HG03565 (cell line): ENCODE data around the gene ANKS1B.
"Not testable (repeated sequence)": the region's sequence is repeated elsewhere in the genome, so short reads cannot be mapped to it uniquely, and the experiment has no call there.

Experiments used
- ATAC-seq: cut with Tn5 transposase; IDR thresholded peaks from one replicate; pipeline ENCODE4 v1.9.1; 2021; ENCODE audit warnings: mild to moderate bottlenecking, moderate library complexity; ENCODE audit not compliant: unreplicated experiment

Gene ANKS1B

DNA sequence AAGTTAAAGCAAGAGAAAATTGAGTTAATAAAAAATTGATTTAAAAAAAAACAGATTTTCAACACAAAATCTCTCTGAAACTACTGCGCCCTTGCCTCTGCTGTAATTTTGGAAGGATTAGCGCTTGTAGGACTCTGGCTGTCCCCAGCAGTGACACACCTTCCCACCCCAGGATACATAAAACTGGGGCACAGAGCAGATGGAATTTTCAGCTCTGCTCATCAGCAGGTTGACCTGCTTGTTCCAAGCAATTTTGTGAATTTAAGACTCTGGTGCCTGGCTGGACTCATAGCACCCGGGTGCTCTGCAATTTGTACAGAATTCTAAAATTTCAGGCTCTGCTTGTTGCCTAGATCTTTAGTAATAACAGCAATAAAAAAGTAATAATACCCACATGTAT is 595.0 kb downstream of the ANKS1B start:
- ATAC-seq = no peak

DNA sequence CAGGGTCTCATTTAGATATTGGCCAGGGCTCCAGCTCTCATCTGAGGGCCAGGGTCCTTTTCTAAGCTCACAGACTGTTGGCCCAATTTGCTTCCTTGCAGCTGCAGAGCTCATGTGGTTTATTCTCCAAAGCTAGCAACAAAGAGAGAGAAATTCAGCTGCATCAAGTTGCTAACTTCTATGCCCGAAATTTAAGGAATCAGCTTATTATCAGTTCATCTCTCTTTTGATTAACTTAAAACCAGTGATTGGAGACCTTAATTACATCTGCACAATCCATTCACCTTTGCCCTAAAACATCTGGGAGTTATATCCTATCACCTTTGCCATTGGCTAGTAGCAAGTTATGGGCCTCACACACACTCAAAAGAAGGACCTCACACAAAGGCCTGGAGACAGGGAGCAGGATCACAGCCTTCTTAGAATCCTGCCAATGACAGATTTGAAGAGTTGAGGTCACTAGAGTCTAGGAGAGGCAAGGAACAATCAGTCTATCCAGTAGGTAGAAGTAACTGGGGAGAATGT is 596.0 kb downstream of the ANKS1B start:
- no peak for ATAC-seq

DNA sequence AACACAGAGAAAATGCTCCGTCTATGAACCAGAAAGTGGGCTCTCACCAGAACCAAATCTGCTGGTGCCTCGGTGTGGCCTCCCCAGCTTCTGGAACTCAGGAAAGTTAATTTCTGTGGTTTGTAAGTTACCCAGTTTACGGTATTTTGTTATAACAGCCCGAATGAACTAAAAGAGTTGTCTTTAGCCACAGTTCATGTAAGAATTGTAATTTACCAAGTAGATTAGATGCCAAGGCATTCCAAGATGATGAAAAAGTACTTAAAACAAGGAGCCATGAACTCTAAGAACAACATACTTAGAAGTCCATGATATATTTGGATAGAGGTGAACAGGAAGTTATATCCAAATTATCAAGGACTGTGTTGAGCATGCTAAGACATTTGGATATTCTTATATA is 597.1 kb downstream of the ANKS1B start:
- ATAC-seq = no peak

DNA sequence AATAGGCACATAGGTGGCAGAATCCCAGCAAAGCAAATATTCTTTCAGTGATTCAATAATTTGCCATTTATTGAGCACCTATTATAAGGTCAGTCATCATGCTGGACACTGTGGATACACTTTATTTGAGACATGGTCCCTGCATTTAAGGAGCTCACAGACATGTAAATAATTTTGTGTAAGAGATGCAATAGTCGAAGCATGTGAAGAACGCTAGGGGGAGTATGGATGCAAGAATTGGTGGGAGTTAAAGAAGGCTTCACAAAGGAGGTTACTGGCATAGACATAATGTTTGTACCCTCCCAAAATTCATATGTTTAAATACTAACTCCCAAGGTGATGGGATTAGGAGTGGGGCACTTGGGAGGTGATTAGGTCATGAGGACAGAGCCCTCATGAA is 597.8 kb downstream of the ANKS1B start:
- peak; percentile 58 for ATAC-seq

DNA sequence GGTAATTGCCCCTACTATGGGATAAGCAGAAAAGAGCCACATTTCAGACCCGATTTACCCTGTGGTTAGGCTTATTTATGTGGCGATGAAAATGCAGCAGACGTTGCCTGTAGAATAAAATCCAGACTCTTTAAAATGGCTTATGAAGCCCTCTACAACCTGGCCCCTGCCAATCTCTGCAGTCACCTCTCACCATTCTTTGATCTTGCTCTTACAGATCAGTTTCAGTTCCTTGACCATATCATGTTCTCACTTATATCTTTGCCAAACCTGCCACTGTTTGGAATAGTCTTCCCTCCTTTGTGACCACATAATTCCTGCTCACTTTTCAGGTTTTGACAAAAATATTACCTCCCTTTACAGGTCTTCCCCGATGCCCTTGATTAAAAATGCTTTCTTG is 601.5 kb downstream of the ANKS1B start:
- no peak for ATAC-seq

DNA sequence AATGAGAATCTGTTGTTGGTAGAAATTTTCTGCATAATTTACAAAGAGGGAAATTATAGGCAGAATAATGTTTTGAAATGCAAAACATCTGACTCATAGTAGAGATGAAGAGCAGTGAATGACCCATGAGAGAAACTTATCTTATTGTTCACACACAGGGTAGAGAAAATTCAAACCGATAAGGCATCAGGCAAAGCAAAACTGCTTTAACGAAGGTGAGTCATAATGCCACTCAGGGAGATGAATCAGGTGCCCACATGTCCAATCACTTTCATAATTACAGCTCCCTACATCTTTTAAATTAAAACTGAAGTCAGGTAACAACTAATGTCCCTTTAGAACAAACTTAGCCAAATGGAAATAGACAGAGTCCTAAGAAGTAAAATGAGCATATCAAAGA is 602.7 kb downstream of the ANKS1B start:
- peak; percentile 91 for ATAC-seq

DNA sequence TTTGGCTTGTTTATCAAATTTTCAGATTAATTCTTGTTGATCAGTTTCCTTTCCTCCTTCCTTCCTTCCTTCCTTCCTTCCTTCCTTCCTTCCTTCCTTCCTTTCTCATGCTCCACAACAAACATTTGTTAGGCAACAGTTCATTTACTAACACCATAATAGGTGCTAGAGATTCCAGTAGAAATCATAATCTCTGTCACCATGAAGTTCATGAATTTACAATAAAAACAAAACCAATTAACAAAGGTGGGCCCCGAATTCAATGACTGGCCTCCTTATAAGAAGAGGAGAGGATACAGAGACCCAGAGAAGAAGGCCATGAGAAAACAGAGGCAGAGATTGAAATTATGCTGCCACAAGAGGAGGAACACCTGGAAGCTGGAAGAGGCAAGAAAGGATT is 604.0 kb downstream of the ANKS1B start:
- ATAC-seq = no peak

DNA sequence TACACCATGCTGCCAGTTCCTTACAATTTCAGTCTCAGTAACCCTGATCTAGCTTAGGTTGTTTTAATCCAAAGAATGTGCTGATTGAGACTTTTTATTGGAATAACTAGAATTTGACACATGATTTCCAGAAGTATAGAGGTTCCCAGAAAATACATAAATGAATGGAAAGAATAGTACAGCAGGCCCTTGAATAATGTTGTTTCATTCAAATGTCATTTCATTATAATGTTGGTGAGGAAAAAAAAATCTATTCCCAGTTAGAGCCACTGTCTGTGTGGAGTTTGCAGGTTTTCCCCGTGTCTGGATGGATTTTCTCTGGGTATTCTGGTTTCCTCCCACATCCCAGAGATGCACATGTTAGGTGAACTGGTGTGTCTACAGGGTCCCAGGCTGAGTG is 610.7 kb downstream of the ANKS1B start:
- ATAC-seq = no peak

DNA sequence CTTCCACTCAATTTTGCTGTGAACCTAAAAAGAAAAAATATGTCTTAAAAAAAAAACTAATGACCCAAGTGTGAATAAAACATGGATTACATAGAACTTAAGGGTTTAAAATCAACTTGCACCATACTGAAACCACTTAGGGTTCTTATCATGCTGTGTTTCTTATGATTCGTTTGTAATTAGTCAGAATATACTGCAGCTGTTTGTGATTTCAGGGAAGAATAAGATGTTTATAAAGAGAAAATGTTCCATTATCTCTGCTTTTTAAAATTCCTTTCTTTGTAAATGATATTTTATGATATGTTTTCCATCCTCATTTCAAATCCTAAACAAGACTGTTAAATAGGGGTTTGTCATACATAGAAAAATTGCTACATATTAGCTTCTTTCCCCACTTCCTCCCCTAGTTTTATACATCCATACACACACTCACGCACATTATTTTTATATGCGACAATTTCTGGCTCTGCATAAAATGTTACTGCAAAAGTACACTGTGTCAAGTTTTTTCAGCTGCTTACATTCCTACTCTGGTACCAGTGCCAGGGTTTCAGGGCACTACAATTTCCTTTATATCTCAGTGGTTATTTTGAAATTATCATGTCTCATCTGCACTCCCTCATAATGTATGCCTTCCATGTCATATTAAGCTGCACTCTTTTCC is 612.3 kb downstream of the ANKS1B start:
- ATAC-seq = no peak

DNA sequence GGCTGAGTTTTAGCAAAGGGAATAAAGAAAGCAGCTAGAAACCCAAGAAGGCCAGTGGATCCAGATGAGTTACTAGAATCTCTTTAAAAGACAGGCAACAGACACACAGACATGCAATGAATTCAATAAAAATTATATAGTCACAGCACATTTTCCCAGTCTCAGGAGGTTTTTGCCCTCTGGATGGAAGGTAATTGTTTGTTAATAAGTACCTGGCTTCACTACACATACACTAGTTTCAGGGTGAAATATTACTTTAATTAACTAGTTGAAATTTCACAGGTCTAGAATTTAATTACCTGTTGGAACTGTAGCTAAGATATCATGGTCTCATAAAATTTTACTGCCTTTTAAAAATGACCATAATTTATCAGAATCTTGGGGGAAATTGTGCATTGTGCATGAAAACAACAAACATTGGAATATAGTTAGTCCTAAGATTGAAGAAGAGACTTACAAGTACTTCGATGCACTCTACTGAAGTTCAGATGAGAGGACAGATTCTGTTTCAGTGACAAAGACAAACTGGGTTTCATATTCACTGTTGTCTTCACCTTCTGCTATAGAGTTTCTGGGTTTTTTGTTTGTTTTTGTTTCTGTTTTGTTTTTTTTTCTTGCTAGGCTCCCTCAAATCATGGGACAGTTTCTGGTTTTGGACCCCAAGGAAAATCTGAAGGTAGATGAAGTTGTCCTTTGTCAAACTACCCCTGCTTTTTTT is 614.2 kb downstream of the ANKS1B start:
- ATAC-seq = no peak

DNA sequence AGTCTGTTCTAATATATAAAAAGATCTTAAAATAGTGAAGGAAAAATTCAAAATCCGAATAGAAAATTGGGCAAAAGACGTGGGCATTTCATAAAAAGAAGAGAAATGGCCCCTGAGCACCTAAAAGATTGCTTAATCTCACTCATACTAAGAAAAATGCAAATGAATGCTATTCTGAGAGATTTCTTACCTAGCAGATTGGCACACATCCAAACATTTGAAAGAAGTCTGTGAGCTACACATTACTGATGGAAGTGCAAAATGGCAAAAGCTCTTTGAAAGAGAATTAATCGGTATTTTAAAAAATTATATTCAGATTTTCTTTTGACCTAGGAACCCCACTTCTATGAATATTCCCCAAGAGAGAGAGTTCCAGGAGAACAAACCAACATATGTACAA is 617.6 kb downstream of the ANKS1B start:
- ATAC-seq = no peak

DNA sequence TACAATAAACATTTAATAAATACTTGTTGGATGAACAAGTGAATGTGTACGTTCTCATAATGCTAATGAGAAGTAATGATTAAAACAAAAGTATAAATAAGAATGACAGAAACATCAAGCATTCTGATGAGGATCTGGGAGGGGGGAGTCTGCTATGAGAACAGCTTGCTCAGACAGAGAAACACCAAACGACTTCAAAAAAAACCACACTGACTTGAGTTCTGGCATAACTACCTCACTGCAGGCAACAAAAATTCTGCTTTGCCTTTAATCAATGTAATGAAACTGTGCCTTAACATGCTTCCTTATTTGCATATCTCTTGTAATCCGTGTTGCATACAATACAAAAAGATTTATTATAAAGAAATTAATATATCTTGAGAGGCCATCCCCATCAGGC is 632.5 kb downstream of the ANKS1B start:
- no peak for ATAC-seq

DNA sequence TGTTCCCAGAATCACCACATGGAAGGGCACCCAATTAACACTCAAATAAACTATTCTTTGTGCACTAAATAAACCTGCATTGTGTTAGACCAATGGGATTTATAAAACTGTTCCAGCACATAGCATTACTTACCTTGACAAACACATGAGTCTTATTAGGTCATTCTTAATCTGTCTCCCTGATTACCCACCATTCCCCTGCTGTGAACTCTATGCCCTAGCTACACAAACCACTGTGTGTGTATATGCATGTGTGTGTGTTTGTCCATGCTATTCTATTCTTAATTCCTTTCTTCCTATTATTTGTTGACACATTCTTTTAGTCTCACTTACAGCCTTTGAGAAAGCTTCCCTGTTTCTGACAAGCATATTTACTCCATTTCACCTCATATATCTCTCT is 640.8 kb downstream of the ANKS1B start:
- no peak for ATAC-seq

DNA sequence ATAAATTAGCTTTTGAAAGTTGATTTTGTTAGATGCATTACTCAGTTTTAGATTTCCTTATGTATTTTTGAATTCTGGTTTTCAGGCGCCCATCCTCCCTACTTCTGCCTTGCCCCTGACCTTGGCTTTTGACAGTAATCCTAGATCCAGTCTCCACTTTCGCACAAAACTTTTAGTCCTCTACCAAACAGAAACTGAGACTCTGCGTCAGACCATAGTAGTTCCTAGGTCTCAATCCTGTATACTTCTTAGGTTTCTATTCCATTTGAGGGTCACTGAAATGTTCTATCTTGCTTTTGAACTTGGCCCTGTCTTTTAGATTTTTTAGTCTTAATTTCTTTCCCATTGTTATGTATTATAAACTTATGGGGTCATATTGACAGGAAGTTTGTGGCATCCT is 645.1 kb downstream of the ANKS1B start:
- no peak for ATAC-seq

DNA sequence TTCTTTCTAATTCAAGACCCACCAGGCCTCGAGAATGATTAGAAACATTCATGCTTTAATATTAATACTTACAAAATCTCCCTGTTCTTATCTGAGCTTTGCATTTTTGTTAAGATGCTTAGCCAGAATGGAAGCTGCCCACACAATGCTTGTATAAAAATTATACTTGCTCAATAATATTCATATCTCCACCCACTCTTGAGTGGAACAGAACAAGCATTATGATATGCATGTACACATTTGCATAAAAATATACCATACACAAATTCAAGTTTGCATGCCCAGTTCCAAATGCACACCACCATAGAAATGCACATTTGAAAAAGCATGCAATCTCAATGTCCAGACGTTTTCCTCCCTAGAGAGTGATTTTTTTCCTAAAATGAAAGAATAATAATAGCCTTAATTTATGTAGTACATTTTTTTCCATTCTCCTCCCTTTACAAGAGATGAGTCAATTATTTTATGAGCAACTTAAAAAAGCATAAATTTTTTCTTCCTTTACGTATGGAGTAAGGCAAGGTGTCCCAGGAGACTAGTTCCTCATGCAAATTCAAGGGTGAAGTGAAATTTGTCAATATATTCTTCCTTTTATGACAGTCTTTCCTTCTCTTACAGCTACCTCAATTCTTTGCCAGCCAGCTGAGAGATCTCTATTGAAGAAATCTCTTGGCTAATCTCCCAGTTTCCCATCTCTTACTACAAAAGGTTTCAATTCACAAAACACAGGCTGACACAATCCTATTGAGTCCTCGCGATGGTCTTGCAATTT is 650.3 kb downstream of the ANKS1B start:
- no peak for ATAC-seq

DNA sequence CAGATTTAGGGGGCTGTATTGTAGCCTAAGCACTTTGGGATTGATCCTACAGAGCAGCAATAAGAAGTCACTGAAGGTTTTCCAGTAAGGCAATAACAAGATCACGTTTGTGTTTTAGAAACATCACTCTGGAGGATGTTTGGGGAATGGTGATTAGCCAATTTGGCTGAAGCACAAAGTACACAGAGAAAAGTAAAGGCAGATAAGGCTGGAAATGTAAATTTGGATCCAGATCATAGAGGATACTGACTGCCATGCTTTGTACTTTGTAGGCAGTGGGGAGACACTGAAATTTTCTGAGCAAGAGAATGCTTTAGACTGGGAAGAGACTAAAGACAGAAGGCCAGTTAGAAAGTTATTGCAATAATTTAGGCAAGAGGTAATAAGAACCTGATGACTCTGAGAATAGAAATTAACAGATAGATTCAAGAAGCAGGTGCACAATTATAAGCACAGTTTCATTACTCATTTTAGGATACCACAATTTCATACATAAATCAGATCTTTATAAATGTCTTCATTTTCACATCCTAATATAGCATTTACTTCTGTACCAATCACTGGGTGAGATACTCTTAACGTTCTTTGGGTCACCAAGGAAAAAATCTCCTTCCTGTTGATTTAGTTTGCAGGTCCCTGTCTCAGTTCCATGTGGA is 651.7 kb downstream of the ANKS1B start:
- peak; percentile 45 for ATAC-seq

DNA sequence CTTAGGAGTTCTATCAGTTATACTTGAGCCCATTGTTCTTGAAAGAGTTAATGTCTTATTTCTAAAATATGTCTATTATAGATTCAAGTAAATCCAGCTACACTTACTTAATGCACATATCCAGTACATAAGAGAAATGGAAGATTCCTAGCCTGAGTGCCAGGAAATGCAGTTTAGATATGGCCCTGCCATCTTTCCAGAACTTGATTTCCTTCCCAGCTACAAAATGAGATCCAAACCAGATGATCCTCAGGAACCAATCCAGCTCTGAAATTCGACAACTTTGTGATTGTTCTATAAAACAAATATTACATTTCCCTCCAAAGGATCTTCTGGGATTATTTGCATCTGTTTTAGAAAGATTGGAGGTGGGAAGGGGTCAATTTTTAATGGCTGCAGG is 654.5 kb downstream of the ANKS1B start:
- ATAC-seq = no peak

DNA sequence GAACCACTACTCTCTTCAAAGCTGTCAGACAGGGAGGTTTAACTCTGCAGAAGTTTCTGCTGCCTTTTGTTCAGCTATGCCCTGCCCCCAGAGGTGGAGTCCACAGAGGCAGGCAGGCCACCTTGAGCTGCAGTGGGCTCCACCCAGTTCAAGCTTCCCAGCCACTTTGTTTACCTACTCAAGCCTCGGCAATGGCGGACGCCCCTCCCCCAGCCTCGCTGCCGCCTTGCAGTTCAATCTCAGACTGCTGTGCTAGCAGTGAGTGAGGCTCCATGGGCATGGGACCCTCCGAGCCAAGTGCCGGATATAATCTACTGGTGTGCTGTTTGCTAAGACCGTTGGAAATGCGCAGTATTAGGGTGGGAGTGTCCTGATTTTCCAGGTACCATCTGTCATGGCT is 663.5 kb downstream of the ANKS1B start:
- ATAC-seq = not testable (repeated sequence)

DNA sequence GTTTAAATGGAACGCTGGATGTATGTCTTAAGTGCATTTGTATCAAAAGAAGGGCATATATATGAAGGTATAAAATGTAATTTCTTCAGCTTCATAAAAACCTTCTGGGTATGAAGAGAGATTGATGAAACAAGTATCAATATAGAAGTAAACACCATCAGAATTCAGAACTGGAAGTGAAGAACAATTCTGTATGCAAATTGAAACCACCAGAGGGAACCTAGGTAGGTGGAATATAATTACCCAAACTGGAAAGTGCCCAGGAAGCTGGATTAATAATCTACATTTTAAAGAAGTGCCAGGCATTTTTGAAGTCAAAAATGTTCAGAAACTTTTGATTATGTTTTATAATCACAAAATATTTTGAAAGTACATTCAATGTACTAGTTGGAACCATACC is 673.4 kb downstream of the ANKS1B start:
- ATAC-seq = no peak

DNA sequence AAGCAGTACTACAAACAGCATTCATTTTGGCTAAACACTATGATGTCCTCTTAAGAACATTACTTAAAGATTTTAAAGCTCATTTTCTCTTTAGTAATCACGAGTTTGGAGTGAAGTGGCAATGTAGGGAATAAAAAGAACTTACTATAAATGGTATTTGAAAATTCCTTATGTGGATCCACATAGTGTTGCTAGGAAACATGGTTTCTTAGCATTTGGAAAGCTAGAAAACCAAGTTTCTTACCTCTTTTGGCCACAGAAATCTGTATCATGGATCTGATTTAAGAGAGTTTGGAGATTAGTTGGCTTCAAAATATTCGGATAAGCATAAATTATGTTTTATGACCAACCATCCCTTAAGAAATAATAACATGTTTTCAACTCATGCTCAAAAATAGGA is 674.9 kb downstream of the ANKS1B start:
- ATAC-seq = no peak

DNA sequence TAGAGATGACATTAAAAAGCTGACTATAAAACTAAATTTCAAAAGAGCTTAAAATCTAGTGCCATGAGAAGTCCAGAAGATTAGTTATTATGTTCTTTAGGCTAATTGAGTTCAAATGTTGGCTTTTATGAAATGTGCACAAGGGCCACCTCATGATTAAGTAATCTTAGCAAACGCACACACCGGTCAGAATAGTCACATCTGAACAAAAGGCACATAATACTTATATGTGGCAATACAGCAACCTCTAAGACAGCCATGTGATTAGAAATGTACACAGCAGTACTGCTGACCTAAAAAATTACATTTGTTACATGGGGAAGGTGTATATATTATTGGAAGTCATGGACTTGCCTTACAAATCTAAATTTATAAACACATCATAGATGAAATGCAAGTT is 681.9 kb downstream of the ANKS1B start:
- ATAC-seq = no peak
